GM19468 (cell line): ENCODE results near the gene THSD7B.
"Not testable (repeated sequence)": the region's sequence is repeated elsewhere in the genome, so short reads cannot be mapped to it uniquely, and the experiment has no call there.

ENCODE experiments used
- ATAC-seq: cut with Tn5 transposase; IDR thresholded peaks from one replicate; pipeline ENCODE4 v1.9.1; 2021; ENCODE audit warnings: mild to moderate bottlenecking, moderate library complexity, moderate number of reproducible peaks; ENCODE audit not compliant: unreplicated experiment; ENCODE audit errors: extremely low read depth

THSD7B gene

GRCh38 chr2:136929531-136929930 is 164.2 kb downstream of the THSD7B start:
- ATAC-seq, result no peak

GRCh38 chr2:136932700-136933099 is 167.4 kb downstream of the THSD7B start:
- ATAC-seq, result no peak

- no peak for ATAC-seq
These were observed 169.8 kb downstream of the THSD7B start for GRCh38 chr2:136935119-136935518.

GRCh38 chr2:136956050-136956449 is 190.7 kb downstream of the THSD7B start:
- no peak for ATAC-seq

- ATAC-seq, result no peak
These were observed 191.7 kb downstream of the THSD7B start for GRCh38 chr2:136957044-136957443.

- ATAC-seq, result no peak
These were observed 196.9 kb downstream of the THSD7B start for GRCh38 chr2:136962105-136962725.

GRCh38 chr2:136966485-136966884 is 201.1 kb downstream of the THSD7B start:
- no peak for ATAC-seq

GRCh38 chr2:136980303-136980702 is 215.0 kb downstream of the THSD7B start:
- ATAC-seq, result no peak

GRCh38 chr2:136981689-136982088 is 216.3 kb downstream of the THSD7B start:
- ATAC-seq, result not testable (repeated sequence)

GRCh38 chr2:136985044-136985443 is 219.7 kb downstream of the THSD7B start:
- no peak for ATAC-seq

GRCh38 chr2:136986605-136987221 is 221.4 kb downstream of the THSD7B start:
- no peak for ATAC-seq

- no peak for ATAC-seq
These were observed 225.0 kb downstream of the THSD7B start for GRCh38 chr2:136990316-136990715.

GRCh38 chr2:136994793-136995192 is 229.4 kb downstream of the THSD7B start:
- ATAC-seq, result no peak

GRCh38 chr2:136997557-136997956 is 232.2 kb downstream of the THSD7B start:
- ATAC-seq, result no peak

- no peak for ATAC-seq
These were observed 235.5 kb downstream of the THSD7B start for GRCh38 chr2:137000811-137001210.

GRCh38 chr2:137002896-137003295 is 237.6 kb downstream of the THSD7B start:
- ATAC-seq, result no peak

- no peak for ATAC-seq
These were observed 239.9 kb downstream of the THSD7B start for GRCh38 chr2:137005210-137005609.

GRCh38 chr2:137007938-137008337 is 242.6 kb downstream of the THSD7B start:
- ATAC-seq, result no peak

GRCh38 chr2:137009953-137010352 is 244.6 kb downstream of the THSD7B start:
- no peak for ATAC-seq

- no peak for ATAC-seq
These were observed 255.3 kb downstream of the THSD7B start for GRCh38 chr2:137020452-137021196.

GRCh38 chr2:137021763-137022162 is 256.4 kb downstream of the THSD7B start:
- no peak for ATAC-seq
